Measurements from ENCODE around the gene IL22. TPM values are rescaled to one million over a fixed set of nuclear protein-coding genes. Genes with fewer than 3 reads are reported as not detected.

IL22 gene
- total and polyA plus RNA-seq, 2 donors (not counting 1 experiment from before 2014, with no cell fraction given), result not detected

DNA sequence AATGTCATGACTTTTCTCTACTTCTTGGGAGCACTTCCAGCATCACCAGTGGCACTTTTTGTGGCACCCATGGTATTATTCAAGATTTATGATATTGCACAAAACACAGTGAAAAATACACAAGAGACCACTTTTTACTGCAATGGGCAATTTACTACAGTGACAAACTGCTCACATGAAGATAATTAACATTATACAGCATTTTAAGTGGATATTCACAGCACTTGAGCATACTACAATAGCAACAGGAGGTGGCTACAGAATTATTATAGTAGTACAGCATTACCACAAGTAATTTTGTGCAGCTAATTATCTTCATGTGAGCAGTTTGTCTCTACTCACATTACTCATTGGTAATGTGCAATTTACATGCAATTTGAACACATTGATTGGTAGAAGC, 46.1 kb downstream of the IL22 start:
- DNase-seq, result no peak
- ChIA-PET CTCF (interaction anchor here (2.2 kb wide), 1 partner anchor 16 kb away, joined by 7 read pairs; no protein-coding TSS in a partner anchor), POLR2A (no interaction called here)
- H4K20me1 ChIP-seq (ENCODE audit: control insufficient read depth, insufficient read depth, low read length, poor library complexity, severe bottlenecking), result no peaks in the 10 kb centered on the region
- no peaks in the 10 kb centered on the region for H3K4me1 ChIP-seq (ENCODE audit: control insufficient read depth in 2 of 2, insufficient read depth in 2 of 2, low read length in 2 of 2)
- H3K4me3 ChIP-seq (ENCODE audit: control extremely low read depth in 1 of 5, extremely low read depth in 1 of 5, insufficient read depth in 1 of 5, low read depth in 2 of 5, low read length in 4 of 5), result no peak overlapping the region
- no peaks in the 10 kb centered on the region for H3K9me3 Mint-ChIP-seq (ENCODE audit: insufficient read depth)
- no peak overlapping the region for H3K4me2 ChIP-seq (replicated peaks; ENCODE audit: low read depth, low read length, poor library complexity, severe bottlenecking)
- no peak overlapping the region for H2AFZ ChIP-seq (ENCODE audit: insufficient read depth, low read depth, low read length, poor library complexity, severe bottlenecking)
- no peak for TF ChIP-seq EZH2 (IDR thresholded peaks at IDR 0.05; ENCODE audit: borderline replicate concordance, insufficient read depth, low read depth, low read length, poor library complexity, severe bottlenecking)
- no peak for TF ChIP-seq CTCF (IDR thresholded peaks at IDR 0.05)
- no peak overlapping the region for H3K27ac Mint-ChIP-seq
- no peaks in the 10 kb centered on the region for H3K79me2 ChIP-seq (ENCODE audit: control insufficient read depth, insufficient read depth, low read length)
- H3K9ac ChIP-seq (ENCODE audit: low read length), result no peak overlapping the region
- no peaks in the 10 kb centered on the region for H3K4me1 Mint-ChIP-seq
- H3K4me3 Mint-ChIP-seq, result no peak overlapping the region
- no peaks in the 10 kb centered on the region for H3K36me3 ChIP-seq (replicated peaks in 1 of 2; ENCODE audit: control extremely low read depth in 1 of 2, control insufficient read depth in 1 of 2, extremely low read depth in 1 of 2, insufficient read depth in 2 of 2, low read length in 1 of 2)
- no peak for ATAC-seq (ENCODE audit: low read depth)
- no peaks in the 10 kb centered on the region for H3K27me3 ChIP-seq (replicated peaks in 1 of 4; ENCODE audit: control extremely low read depth in 1 of 4, control insufficient read depth in 3 of 4, insufficient read depth in 4 of 4, low read length in 3 of 4)
- H3K27ac ChIP-seq (ENCODE audit: low read length in 2 of 2), result no peak overlapping the region
- intact Hi-C loops (cut with micrococcal nuclease), result no loop called here
- H3K9me3 ChIP-seq (ENCODE audit: control extremely low read depth in 1 of 3, control insufficient read depth in 2 of 3, insufficient read depth in 1 of 3, low read length in 2 of 3), result no peaks in the 10 kb centered on the region
- H3K27me3 Mint-ChIP-seq, result peaks cover 12% of the 10 kb centered on the region

DNA sequence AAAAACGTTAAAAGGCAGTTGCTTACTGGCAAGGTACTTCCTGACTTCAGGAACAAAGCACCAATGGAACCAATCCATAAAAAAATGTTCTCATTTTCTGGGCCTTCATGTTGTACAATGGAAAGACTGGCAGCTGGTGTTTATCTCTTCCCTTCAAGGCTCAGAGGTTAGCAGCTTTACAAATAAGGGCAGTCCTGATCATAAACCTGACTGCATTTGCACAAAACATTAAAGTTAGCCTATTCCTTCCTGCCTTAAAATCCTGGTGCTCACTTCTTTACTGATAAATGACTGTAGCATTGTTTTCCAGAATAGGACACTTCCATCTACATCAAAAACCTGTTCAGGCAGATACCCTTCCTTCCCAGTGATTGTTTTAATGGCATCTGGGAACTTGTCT, 47.0 kb downstream of the IL22 start:
- Histone ChIP-seq H3K4me3 (ENCODE audit: control extremely low read depth in 1 of 5, extremely low read depth in 1 of 5, insufficient read depth in 1 of 5, low read depth in 2 of 5, low read length in 4 of 5) (no peak overlapping the region), H3K9ac (ENCODE audit: low read length) (no peak overlapping the region), H3K4me1 (ENCODE audit: control insufficient read depth in 2 of 2, insufficient read depth in 2 of 2, low read length in 2 of 2) (no peaks in the 10 kb centered on the region), H3K27ac (ENCODE audit: low read length in 2 of 2) (no peak overlapping the region), H3K27me3 (replicated peaks in 1 of 4; ENCODE audit: control extremely low read depth in 1 of 4, control insufficient read depth in 3 of 4, insufficient read depth in 4 of 4, low read length in 3 of 4) (no peaks in the 10 kb centered on the region), H2AFZ (ENCODE audit: insufficient read depth, low read depth, low read length, poor library complexity, severe bottlenecking) (no peak overlapping the region), H3K9me3 (ENCODE audit: control extremely low read depth in 1 of 3, control insufficient read depth in 2 of 3, insufficient read depth in 1 of 3, low read length in 2 of 3) (no peaks in the 10 kb centered on the region), H3K4me2 (replicated peaks; ENCODE audit: low read depth, low read length, poor library complexity, severe bottlenecking) (no peak overlapping the region), H3K36me3 (replicated peaks in 1 of 2; ENCODE audit: control extremely low read depth in 1 of 2, control insufficient read depth in 1 of 2, extremely low read depth in 1 of 2, insufficient read depth in 2 of 2, low read length in 1 of 2) (no peaks in the 10 kb centered on the region), H3K79me2 (ENCODE audit: control insufficient read depth, insufficient read depth, low read length) (no peaks in the 10 kb centered on the region), H4K20me1 (ENCODE audit: control insufficient read depth, insufficient read depth, low read length, poor library complexity, severe bottlenecking) (no peaks in the 10 kb centered on the region)
- TF ChIP-seq EZH2 (IDR thresholded peaks at IDR 0.05; ENCODE audit: borderline replicate concordance, insufficient read depth, low read depth, low read length, poor library complexity, severe bottlenecking) (no peak), CTCF (IDR thresholded peaks at IDR 0.05) (no peak)
- CTCF ChIA-PET, result interaction anchor here (0.5 to 2.2 kb wide), 2 partner anchors 17 to 22 kb away, joined by 3 to 7 read pairs; no protein-coding TSS in a partner anchor
- peaks cover 12% of the 10 kb centered on the region for H3K27me3 Mint-ChIP-seq
- WGBS (ENCODE audit: insufficient coverage), result no CpG with 5 or more reads among the region's 1 CpG
- H3K4me3 Mint-ChIP-seq, result no peak overlapping the region
- ATAC-seq (ENCODE audit: low read depth) (no peak), DNase-seq (no peak)
- H3K4me1 Mint-ChIP-seq, result no peaks in the 10 kb centered on the region
- intact Hi-C loops (cut with micrococcal nuclease), result no loop called here
- no peaks in the 10 kb centered on the region for H3K9me3 Mint-ChIP-seq (ENCODE audit: insufficient read depth)
- no peak overlapping the region for H3K27ac Mint-ChIP-seq
- POLR2A ChIA-PET, result no interaction called here
